Sigmoid colon (tissue), 3 donors: ENCODE measurements around the gene ADO.

Experiments used
- POLR2A ChIP-seq, 2 donors: fragments of 450-650 bp; IDR thresholded peaks; one replicate each; pipeline ENCODE4 v1.6.1; 2016; ENCODE audit warnings: antibody characterized with exemption in 2 of 2, mild to moderate bottlenecking in 2 of 2, moderate library complexity in 2 of 2
- TF ChIP-seq, protein P1 (sequence below), 4 experiments: fragments of 450-650 bp in 3 of 4; fragments of 200-600 bp in 1 of 4; IDR thresholded peaks; one replicate each; pipeline ENCODE4 v1.5.1; 2016 to 2019; ENCODE audit warnings: antibody characterized with exemption in 4 of 4, mild to moderate bottlenecking in 3 of 4, moderate library complexity in 2 of 4

DNA sequence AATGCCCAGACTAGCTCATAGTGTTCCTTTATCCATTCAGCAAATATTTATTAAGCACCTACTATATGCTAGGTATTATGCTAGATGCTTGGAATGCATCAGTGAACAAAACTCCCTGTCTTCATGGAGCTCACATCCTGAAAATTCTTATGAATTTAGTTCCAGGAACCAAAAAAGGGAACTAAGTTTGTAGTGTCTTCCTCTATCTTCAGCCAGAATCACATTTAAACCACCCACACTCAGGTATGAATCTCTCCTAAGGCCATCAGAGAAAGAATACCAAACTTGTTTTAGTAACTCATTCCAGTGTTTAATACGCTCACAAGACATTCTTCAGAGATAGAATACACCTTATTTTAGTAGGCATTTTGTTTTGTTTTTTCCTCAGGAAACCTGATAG lies 21.8 kb downstream of the ADO start:
- TF ChIP-seq, protein P1, sequence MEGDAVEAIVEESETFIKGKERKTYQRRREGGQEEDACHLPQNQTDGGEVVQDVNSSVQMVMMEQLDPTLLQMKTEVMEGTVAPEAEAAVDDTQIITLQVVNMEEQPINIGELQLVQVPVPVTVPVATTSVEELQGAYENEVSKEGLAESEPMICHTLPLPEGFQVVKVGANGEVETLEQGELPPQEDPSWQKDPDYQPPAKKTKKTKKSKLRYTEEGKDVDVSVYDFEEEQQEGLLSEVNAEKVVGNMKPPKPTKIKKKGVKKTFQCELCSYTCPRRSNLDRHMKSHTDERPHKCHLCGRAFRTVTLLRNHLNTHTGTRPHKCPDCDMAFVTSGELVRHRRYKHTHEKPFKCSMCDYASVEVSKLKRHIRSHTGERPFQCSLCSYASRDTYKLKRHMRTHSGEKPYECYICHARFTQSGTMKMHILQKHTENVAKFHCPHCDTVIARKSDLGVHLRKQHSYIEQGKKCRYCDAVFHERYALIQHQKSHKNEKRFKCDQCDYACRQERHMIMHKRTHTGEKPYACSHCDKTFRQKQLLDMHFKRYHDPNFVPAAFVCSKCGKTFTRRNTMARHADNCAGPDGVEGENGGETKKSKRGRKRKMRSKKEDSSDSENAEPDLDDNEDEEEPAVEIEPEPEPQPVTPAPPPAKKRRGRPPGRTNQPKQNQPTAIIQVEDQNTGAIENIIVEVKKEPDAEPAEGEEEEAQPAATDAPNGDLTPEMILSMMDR (IDR thresholded peaks at IDR 0.05), result no peak
- TF ChIP-seq POLR2A (IDR thresholded peaks at IDR 0.05), result no peak
